ENCODE results near the gene PSTPIP1.

The PSTPIP1 gene

DNA sequence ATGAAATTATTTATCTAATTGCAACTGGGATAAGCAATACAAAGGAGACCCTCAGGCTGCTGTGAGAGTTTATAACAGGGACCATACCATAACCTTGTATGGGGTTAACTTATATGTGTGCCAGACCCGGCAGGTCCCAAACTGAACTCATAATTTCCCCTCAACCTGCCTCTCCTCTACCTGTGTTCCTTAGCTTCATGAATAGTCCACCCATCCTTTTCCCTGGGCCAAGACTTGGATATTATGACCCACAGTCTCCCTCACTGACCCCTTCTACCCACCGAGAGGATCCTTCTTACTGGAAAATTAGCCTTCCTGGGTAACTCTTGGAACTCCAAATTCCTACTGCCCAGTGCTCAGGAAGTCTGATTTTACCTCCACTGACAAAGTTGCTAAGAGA, 79.4 kb downstream of the PSTPIP1 start:
- DNase-seq, result no peak

- no peak for DNase-seq
Measured at GRCh38 chr15:77075528-77075927, 80.6 kb downstream of the PSTPIP1 start.

GRCh38 chr15:77076323-77076915, 81.5 kb downstream of the PSTPIP1 start:
- no peak for DNase-seq

DNA sequence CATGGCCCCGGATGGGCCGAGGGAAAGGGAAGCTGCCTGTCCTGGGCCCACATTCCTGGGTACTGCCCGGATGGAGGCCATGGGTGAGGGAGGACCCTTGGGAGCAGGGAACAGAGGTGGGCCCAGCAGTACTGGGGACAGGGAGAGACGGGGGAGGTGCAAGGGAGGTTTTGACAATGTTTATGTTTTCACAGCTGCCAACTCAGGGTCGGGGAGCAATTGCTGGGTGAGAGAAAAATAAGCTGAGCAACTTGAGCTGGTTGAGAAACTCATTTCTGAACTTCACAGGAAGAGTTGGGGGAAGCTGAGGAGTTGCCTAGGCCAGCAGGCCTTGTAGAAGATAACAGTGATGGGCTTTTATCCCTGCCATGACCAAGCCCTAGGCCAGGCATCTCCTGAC, 87.0 kb downstream of the PSTPIP1 start:
- no peak for DNase-seq

GRCh38 chr15:77083381-77084160, 88.6 kb downstream of the PSTPIP1 start:
- peak; percentile 48 for DNase-seq

DNA sequence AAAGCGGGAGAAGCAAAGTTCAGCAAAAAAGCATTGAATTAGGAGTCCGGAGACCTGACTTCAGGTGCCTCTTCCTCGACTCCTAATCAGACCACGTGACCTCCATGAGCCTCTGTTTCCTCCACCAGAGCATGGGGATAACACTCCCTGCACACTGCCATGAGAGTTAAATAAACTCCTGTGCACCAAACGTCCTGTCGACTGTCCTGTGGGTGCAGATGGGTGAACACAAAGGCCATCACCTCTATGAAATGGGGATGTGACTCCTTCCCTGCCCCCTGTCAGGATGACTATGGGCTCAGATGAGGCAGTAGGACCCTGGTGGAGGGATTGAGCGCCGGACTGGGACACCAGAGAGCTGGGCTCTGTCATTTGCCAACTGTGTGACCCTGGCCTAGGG, 89.5 kb downstream of the PSTPIP1 start:
- DNase-seq, result no peak

DNA sequence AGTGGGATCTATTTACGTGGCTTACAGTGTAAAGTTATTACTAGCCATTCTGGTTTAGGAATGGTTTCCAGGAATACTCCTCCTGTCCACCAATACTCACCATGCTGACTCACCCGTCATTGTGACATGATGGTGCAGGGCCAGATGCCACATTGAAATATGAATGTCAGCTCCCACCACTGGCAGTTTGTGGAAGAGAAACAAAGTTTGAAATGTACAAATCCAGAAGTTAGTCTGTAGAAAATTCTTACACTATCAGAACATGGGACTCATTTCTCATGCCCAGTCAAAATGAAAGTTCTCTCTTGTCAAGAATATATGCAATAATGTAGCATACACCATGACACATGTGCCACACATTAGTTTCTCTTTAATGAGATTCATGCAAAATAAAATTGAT, 90.4 kb downstream of the PSTPIP1 start:
- peak; percentile 66 for DNase-seq

All from fibroblast of skin of right biceps (primary cell).